Lung (tissue), 12 donors: ENCODE results near the gene STX18. TPM values are rescaled to one million over a fixed set of nuclear protein-coding genes. Genes with fewer than 3 reads are reported as not detected.
A peak's percentile ranks its signal among the peaks of the same experiment; 100 is the strongest.

ENCODE experiments used
- ATAC-seq: fragments of 200-7000 bp; cut with Tn5 transposase; one replicate; pipeline ENCODE4 v1.9.1; 2020; ENCODE audit warnings: moderate number of reproducible peaks; ENCODE audit not compliant: insufficient read depth, low FRiP score
- DNase-seq, 3 donors: peaks; one replicate each; pipeline ENCODE4 v3.0.0-alpha.2; 2013 to 2017
- H3K27ac ChIP-seq, 2 donors: one replicate each; pipeline ENCODE4 v1.5.1; 2013; ENCODE audit warnings: mild to moderate bottlenecking in 2 of 2, moderate library complexity in 2 of 2, control low read depth in 1 of 2, inconsistent platforms in 1 of 2, low read depth in 1 of 2, low read length in 1 of 2
- H3K27me3 ChIP-seq, 3 donors: one replicate each; pipeline ENCODE4 v1.5.1; 2013; ENCODE audit warnings: low read length in 2 of 3; ENCODE audit not compliant: control insufficient read depth in 3 of 3, insufficient read depth in 3 of 3
- H3K36me3 ChIP-seq, 4 donors: one replicate each; pipeline ENCODE4 v1.5.1; 2013; ENCODE audit warnings: low read length in 4 of 4, mild to moderate bottlenecking in 1 of 4, moderate library complexity in 1 of 4; ENCODE audit not compliant: control insufficient read depth in 4 of 4, insufficient read depth in 4 of 4
- H3K4me1 ChIP-seq, 5 donors: one replicate each; pipeline ENCODE4 v1.5.1; 2013; ENCODE audit warnings: low read length in 5 of 5, mild to moderate bottlenecking in 2 of 5, moderate library complexity in 1 of 5; ENCODE audit not compliant: control insufficient read depth in 5 of 5, insufficient read depth in 5 of 5
- H3K4me3 ChIP-seq: one replicate; pipeline ENCODE4 v1.5.1; 2013; ENCODE audit warnings: mild to moderate bottlenecking, control low read depth, moderate library complexity
- H3K9ac ChIP-seq, 2 donors: one replicate each; pipeline ENCODE4 v1.5.1; 2013; ENCODE audit warnings: low read length in 2 of 2, control low read depth in 1 of 2; ENCODE audit not compliant: insufficient read depth in 1 of 2
- H3K9me3 ChIP-seq, 4 donors: one replicate each; pipeline ENCODE4 v1.5.1; 2013; ENCODE audit warnings: low read length in 3 of 4, mild to moderate bottlenecking in 1 of 4, moderate library complexity in 1 of 4; ENCODE audit not compliant: control insufficient read depth in 4 of 4, insufficient read depth in 3 of 4
- WGBS, 2 donors: extraction: QIAGEN DNeasy Blood & Tissue Kit; methylation state at CpG; one replicate each; pipeline ENCODE4 v1.1.7; 2013; 5-methylcytosine and 5-hydroxymethylcytosine counted together
- polyA plus RNA-seq, 2 donors: library from polyadenylated mRNA; stranded (reverse); fragments of 200-250 nt; gene quantifications; one replicate each; pipeline ENCODE4 v1.2.1, GENCODE V29; 2013
- total RNA-seq, 2 donors: library from RNA; depleted of rRNA in 1 of 2; stranded (reverse); fragments of >200 nt in 1 of 2; gene quantifications; one replicate each; pipeline ENCODE4 v1.2.1, GENCODE V29; 2014 to 2021
- TF ChIP-seq, protein P1 (sequence below): IDR thresholded peaks from 2 replicates; pipeline ENCODE4 v1.5.1; 2012; ENCODE audit warnings: mild to moderate bottlenecking; ENCODE audit errors: control extremely low read depth, extremely low read depth
- donor health status: control.
- donor health status: control.
- donor health status: Bipolar disorder and iron deficiency.
- donor health status: healthy.
- donor health status: DM: yes; HTN: yes; CAD: no.

STX18 gene
- total and polyA plus RNA-seq, 4 donors: 16.2 to 34.1 (median 24.8) TPM

DNA sequence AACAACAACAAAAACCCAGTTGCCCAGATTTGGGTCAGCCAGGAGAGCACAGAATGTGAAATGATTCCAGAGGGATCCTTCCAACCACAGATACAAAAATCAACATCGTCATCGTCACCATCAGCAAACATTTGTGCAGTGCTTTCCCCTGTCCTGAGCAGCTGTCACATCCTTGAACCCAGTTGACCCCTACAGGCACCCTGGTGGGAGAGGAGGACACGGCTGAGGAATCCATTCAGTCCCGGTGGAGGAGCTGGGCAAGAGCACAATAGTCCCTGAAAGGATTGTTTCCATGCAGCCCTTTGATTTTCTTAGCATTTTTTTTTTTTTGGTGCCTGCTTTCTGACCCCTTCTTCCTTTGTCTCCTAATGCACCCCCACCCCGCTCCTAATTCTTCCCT is 37.1 kb upstream of the STX18 start:
- Histone ChIP-seq H3K4me3 (no peak overlapping the region), H3K9ac (no peak overlapping the region), H3K27me3 (no peaks in the 10 kb centered on the region), H3K27ac (no peak overlapping the region), H3K9me3 (peaks cover 0 to under 1% (median 0%) of the 10 kb centered on the region in 4 donors), H3K4me1 (peaks cover 0 to 9% (median 3%) of the 10 kb centered on the region in 5 donors), H3K36me3 (no peaks in the 10 kb centered on the region)
- ATAC-seq (no peak), DNase-seq (no peak)
- WGBS, 2 donors: 70 to 77% methylated on average over 4 to 5 of the region's 5 CpGs
- TF ChIP-seq, protein P1, sequence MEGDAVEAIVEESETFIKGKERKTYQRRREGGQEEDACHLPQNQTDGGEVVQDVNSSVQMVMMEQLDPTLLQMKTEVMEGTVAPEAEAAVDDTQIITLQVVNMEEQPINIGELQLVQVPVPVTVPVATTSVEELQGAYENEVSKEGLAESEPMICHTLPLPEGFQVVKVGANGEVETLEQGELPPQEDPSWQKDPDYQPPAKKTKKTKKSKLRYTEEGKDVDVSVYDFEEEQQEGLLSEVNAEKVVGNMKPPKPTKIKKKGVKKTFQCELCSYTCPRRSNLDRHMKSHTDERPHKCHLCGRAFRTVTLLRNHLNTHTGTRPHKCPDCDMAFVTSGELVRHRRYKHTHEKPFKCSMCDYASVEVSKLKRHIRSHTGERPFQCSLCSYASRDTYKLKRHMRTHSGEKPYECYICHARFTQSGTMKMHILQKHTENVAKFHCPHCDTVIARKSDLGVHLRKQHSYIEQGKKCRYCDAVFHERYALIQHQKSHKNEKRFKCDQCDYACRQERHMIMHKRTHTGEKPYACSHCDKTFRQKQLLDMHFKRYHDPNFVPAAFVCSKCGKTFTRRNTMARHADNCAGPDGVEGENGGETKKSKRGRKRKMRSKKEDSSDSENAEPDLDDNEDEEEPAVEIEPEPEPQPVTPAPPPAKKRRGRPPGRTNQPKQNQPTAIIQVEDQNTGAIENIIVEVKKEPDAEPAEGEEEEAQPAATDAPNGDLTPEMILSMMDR: no peak

DNA sequence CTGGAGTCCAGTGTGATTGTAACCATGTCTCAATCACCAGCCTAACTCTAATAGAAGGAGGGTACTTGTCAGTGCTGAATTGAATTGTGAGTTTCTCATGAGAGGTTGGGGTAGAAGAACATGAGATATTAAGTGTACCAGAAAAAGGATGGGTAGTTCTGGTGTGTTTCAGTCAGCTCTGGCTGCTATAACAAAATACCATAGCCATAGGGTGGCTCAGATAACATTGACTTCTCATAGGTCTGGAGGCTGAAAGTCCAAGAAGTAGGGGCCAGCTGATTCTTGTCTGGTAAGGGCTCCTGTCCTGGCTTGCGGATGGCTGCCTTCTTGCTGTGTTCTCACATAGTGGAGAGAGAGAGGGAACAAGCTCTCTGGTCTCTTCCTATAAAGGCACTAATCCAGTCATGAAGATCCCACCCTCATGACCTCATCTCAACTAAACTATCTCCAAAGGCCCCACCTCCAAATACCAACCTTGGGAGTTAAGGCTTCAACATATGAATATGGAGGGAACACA is 35.6 kb upstream of the STX18 start:
- no peak overlapping the region for H3K9ac ChIP-seq
- 91 to 100% methylated on average over 1 of the region's 1 CpG for WGBS, 2 donors
- no peaks in the 10 kb centered on the region for H3K36me3 ChIP-seq
- H3K9me3 ChIP-seq: peaks cover 0 to 2% (median 0%) of the 10 kb centered on the region in 4 donors
- TF ChIP-seq, protein P1: no peak
- H3K4me1 ChIP-seq: peaks cover 0 to 9% (median 3%) of the 10 kb centered on the region in 5 donors
- H3K27ac ChIP-seq: no peak overlapping the region
- no peaks in the 10 kb centered on the region for H3K27me3 ChIP-seq
- H3K4me3 ChIP-seq: no peak overlapping the region
- DNase-seq (no peak), ATAC-seq (no peak)

DNA sequence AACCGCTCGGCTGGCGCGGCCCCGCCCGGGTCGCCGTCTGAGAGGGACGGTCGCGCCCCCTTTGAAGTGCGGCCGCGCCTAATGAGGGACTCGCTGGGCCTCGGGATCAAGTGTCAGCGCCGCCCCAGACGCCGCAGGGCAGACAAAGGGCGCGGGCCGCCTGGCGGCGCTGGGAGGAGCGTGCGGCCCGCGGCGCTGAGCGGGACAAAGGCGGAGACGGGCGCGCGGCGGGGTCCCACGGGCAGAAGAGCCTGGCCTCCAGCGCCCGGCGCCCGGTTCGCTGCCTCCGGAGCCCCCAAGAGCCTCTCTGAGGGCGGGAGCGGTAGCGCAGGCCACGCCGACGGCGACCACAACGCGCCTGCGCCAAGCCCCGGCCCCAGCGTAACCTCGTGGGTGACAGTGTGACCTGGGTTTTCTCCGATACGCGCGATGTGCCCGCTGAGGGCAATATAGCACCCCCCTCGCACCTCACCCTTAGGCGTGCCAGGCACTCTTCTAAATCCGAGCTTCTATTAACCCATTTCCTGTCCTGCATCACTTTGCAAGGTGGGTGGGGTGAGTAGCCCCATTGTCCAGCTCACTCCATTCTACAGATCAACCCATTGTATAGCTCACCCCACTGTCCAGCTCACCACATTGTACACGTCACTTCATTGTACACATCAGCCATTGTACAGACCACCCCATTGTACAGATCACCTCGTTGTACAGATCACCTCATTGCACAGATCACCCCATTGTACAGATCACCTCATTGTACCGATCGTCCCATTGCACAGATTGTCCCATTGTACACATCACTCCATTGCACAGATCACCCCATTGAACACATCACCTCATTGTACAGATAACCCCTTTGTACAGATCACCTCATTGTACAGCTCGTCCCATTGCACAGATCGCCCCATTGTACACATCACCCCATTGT is 33.7 kb upstream of the STX18 start:
- Histone ChIP-seq H3K27ac (peak overlapping the region; percentile 43 to 67), H3K27me3 (no peaks in the 10 kb centered on the region), H3K9me3 (peaks cover 0 to 2% (median 0%) of the 10 kb centered on the region in 4 donors), H3K36me3 (no peaks in the 10 kb centered on the region), H3K4me3 (peak overlapping the region; percentile 64), H3K9ac (peak overlapping the region; percentile 44 to 63), H3K4me1 (peaks cover 0 to 9% (median 3%) of the 10 kb centered on the region in 5 donors)
- WGBS, 2 donors: 9 to 10% methylated on average over 68 to 71 of the region's 71 CpGs
- DNase-seq: peak; percentile 76 to 83 (median 79)
- TF ChIP-seq, protein P1: peak; percentile 5
- peak; percentile 85 for ATAC-seq
